GM12872 (cell line): ENCODE measurements around the gene RUVBL2.

Experiments
- TF ChIP-seq, protein P1 (sequence below): IDR thresholded peaks from 3 replicates; pipeline ENCODE4 v1.5.1; 2011; ENCODE audit warnings: low read depth, mild to moderate bottlenecking, low read length, moderate library complexity; ENCODE audit not compliant: insufficient read depth

RUVBL2 gene

DNA sequence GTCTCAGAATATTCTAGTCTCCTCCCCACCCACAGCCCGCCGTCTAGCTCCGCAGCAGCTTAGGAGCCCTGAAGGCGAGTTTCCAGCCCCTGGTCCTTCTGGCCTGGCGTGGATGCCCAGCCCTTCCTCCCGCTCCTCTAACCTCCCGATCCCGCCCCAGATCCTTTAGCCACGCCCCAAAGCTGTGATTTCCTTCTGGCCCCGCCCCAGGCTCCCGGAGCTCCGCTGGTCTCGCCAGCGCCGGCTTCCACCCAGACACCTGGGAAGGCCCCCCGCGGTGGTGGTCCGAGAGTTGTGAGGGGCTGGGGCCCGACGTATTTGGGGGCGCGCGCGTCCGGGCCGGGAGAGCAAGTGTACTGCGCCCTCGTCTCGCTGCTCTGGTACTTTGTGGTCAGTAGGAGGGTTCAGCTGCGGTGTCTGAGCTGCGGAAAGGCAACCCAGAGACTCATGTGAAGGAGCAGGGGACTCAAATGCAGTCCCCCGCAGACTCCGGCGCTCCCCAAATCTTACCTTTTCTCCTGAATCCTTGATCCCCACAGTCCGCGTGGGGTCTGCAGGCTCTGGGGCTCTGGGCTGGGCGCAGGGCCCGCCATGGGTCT, 64.0 kb downstream of the RUVBL2 start, which contains the start of gene CGB7:
CGB7 (minus strand) TSS at position 114 of the 599 bp plus-strand sequence. CDS start 2,374 bp downstream, outside the sequence.
- TF ChIP-seq, protein P1, sequence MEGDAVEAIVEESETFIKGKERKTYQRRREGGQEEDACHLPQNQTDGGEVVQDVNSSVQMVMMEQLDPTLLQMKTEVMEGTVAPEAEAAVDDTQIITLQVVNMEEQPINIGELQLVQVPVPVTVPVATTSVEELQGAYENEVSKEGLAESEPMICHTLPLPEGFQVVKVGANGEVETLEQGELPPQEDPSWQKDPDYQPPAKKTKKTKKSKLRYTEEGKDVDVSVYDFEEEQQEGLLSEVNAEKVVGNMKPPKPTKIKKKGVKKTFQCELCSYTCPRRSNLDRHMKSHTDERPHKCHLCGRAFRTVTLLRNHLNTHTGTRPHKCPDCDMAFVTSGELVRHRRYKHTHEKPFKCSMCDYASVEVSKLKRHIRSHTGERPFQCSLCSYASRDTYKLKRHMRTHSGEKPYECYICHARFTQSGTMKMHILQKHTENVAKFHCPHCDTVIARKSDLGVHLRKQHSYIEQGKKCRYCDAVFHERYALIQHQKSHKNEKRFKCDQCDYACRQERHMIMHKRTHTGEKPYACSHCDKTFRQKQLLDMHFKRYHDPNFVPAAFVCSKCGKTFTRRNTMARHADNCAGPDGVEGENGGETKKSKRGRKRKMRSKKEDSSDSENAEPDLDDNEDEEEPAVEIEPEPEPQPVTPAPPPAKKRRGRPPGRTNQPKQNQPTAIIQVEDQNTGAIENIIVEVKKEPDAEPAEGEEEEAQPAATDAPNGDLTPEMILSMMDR: no peak

DNA sequence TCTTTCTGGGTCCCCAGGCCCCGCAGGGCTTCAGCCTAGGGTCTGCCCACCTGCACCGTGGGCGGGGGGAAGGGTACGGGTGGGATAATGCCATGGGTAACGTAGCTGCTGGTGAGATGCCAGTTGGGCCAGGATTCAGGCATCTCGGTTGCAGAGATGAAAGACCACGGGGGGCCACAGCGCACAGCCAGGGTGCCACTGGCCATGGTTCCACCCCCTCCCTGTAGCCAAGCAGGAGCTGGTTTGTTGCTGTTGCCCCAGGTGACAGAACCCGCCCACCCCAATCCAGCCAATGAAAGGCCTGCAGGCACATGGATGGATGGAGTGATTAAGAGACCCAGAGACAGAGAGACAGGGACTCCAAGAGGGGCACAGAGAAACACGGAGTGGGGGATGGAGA, 64.9 kb downstream of the RUVBL2 start:
- TF ChIP-seq, protein P1: no peak

DNA sequence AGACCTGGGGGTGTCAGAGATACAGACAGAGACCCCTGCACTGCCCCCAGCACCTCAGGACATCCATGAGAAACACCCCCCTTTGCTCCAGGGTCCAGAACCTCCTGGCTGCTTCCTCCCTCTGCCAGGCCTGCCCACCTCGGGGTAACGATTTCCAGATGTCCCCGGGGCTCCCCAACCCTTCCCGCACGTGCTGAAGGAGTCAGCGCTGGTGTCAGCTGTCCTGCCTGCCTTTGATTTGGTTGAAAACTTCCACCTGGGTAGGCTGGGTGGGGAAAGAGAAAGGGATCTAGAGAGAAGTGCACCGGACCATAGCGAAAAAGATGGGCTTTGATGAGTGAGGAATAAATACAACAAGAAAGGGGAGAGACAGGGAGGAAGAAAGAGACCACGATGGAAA, 65.4 kb downstream of the RUVBL2 start:
- TF ChIP-seq, protein P1: no peak

DNA sequence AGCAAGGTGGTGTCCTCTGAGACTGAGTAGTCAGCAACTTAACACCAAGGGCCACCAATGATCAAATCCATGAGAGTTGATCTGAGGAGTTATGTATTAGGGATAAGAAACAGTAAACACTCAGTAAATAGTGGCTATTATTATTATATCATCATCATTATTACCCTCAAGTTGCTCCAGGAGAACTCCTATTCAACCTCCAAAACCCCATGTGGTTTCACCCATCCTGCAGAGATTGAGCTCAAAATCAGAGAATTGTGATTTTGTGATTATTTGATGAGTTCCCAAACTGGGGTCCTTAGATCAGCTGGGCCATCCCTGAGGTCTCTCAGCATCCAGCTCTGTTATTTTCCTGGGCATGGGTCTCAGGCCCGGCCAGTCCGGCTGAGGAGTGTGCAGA, 67.3 kb downstream of the RUVBL2 start:
- TF ChIP-seq, protein P1: no peak

DNA sequence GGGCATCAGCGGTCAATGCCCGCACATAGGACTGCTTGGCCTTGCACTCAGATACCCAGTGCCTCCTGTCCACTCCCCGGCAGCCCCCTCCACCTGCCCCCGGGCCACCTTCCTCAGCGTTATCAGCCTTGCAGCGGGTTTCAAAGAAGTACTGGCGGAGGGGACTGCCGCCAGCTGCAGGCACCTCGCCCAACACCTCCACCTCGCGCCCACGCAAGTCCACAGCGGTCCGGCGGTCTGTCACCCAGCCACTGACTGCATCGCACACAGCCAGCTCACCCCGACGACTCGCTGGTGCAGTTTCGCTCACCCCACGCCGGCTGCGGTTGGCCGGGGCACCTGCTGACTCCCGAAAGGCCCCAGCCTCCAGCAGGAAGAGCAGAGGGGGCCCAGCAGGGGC, 67.8 kb downstream of the RUVBL2 start:
- TF ChIP-seq, protein P1: no peak

DNA sequence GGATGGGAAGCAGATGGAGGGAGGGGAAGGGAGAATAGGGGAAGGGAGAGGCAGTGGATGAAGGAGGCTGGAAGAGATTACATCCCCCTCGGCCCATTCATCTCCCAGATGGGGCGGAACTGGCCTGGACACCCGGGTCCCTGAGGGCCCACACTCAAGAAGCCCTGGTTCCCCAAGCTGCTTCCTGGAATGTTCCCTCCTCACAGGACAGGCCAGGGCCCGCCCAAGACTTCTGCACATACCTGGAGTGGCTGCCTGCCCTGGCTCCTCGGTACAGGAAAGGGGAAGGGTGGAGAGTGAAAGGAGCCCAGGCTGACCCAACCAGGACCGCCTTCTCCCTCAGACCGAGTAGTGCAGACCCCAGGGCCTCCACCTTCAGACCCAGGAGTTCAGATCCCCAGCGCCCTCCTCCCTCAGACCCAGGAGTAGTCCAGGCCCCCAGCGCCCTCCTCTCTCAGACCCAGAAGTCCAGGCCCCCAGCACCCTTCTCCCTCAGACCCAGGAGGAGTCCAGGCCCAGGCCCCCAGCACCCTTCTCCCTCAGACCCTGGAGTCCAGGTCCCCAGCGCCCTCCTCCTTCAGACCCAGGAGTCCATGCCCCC, 70.4 kb downstream of the RUVBL2 start:
- TF ChIP-seq, protein P1: no peak

DNA sequence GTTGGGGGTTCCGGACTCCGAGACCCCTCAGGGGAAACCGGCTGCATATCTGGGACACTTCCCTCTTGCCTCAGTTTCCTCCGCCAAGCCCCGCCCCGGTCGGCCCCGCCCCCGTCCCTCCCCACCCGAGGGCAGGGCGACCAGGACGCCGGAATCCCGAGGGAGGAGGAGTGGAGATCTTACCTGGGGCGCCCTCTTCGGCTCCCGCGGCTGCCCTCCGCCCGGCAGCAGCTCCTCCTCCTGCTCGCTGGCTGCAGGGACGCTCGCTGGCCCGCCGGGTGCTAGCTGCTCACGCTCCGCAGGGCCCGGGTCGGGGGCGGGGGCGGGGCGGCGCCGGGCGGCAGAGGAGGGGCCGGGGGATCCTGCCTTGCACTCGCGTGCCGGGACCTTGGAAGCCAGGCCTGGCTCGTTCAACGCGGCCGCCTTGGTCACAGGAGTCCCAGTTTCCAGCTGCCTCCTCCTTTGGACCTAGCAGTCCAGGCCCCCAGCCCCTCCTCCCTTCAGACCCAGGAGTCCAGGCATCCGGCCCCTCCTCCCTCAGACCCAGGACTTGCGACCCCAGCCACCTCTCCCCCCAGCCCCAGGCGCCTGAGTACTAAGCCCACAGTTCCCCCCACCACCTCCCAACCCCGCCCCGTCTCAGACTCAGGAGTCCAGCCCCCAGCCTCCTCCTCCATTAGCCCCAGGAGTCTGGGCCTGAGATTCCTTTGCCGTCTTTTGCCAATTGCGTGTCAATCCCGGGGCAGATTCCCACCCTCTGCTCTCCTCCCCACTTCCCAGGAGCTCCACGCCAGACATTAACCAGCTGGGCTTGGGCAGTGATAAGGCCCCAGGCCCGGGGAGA, 71.3 kb downstream of the RUVBL2 start, which contains the start of gene NTF4:
NTF4 (minus strand) TSS at position 51 of the 844 bp plus-strand sequence. CDS start 2,821 bp downstream, outside the sequence.
- TF ChIP-seq, protein P1: no peak
